ENCODE results near the gene ABCA1. TPM values are rescaled to one million over a fixed set of nuclear protein-coding genes. Genes with fewer than 3 reads are reported as not detected.
"Not testable (repeated sequence)": the region's sequence is repeated elsewhere in the genome, so short reads cannot be mapped to it uniquely, and the experiment has no call there.

Gene ABCA1
- total and polyA plus RNA-seq, 3 donors from 2014 or later = 8.5 to 57.9 (median 42.0) TPM

- H3K27ac ChIP-seq = no peak overlapping the region
- TF ChIP-seq CTCF (IDR thresholded peaks at IDR 0.05) (no peak), POLR2A (IDR thresholded peaks at IDR 0.05) (no peak)
These were observed 8.3 kb upstream of the ABCA1 start for GRCh38 chr9:104936291-104936690.

GRCh38 chr9:104935501-104935810 is 7.5 kb upstream of the ABCA1 start:
- H3K4me1 ChIP-seq; H3K27ac ChIP-seq; intact Hi-C loops (cut with DNase I; ENCODE audit: low total_unique reads); DNase-seq; H3K36me3 ChIP-seq (ENCODE audit: low read depth, missing control alignments); H3K4me3 ChIP-seq; H3K27me3 ChIP-seq; H3K9me3 ChIP-seq: not testable (repeated sequence)
- WGBS, 2 donors = 80 to 88% methylated on average over 7 of the region's 7 CpGs

More at GRCh38 chr9:104936291-104936690, 8.3 kb upstream of the ABCA1 start:
- Histone ChIP-seq H3K27me3 (no peaks in the 10 kb centered on the region), H3K4me3 (no peak overlapping the region), H3K4me1 (no peaks in the 10 kb centered on the region), H3K9me3 (no peaks in the 10 kb centered on the region), H3K36me3 (ENCODE audit: low read depth, missing control alignments) (no peaks in the 10 kb centered on the region)
- intact Hi-C loops (cut with DNase I; ENCODE audit: low total_unique reads) = no loop called here
- no peak for DNase-seq
- 50 to 69% methylated on average over 3 of the region's 3 CpGs for WGBS, 2 donors

GRCh38 chr9:104934691-104935500 is 6.9 kb upstream of the ABCA1 start:
- DNase-seq = no peak
- no peaks in the 10 kb centered on the region for H3K4me1 ChIP-seq
- intact Hi-C loops (cut with DNase I; ENCODE audit: low total_unique reads) = no loop called here
- H3K4me3 ChIP-seq = no peak overlapping the region
- H3K27ac ChIP-seq = no peak overlapping the region
- no peaks in the 10 kb centered on the region for H3K9me3 ChIP-seq
- WGBS, 2 donors = 70 to 74% methylated on average over 2 of the region's 2 CpGs
- no peaks in the 10 kb centered on the region for H3K27me3 ChIP-seq
- H3K36me3 ChIP-seq (ENCODE audit: low read depth, missing control alignments) = no peaks in the 10 kb centered on the region
- TF ChIP-seq CTCF (IDR thresholded peaks at IDR 0.05) (no peak), POLR2A (IDR thresholded peaks at IDR 0.05) (no peak)

- H3K4me1 ChIP-seq; H3K9me3 ChIP-seq; DNase-seq; H3K36me3 ChIP-seq (ENCODE audit: low read depth, missing control alignments); H3K27me3 ChIP-seq; H3K4me3 ChIP-seq; H3K27ac ChIP-seq; intact Hi-C loops (cut with DNase I; ENCODE audit: low total_unique reads): not testable (repeated sequence)
- 97 to 100% methylated on average over 2 of the region's 2 CpGs for WGBS, 2 donors
These were observed 5.1 kb upstream of the ABCA1 start for GRCh38 chr9:104933091-104933490.

- WGBS, 2 donors = 64 to 72% methylated on average over 4 of the region's 4 CpGs
- intact Hi-C loops (cut with DNase I; ENCODE audit: low total_unique reads) = no loop called here
- Histone ChIP-seq H3K36me3 (ENCODE audit: low read depth, missing control alignments) (no peaks in the 10 kb centered on the region), H3K9me3 (no peaks in the 10 kb centered on the region), H3K27me3 (no peaks in the 10 kb centered on the region), H3K4me3 (no peak overlapping the region), H3K4me1 (no peaks in the 10 kb centered on the region), H3K27ac (no peak overlapping the region)
- TF ChIP-seq POLR2A (IDR thresholded peaks at IDR 0.05) = no peak
- DNase-seq = no peak
These were observed 3.3 kb upstream of the ABCA1 start for GRCh38 chr9:104931256-104931655.

GRCh38 chr9:104927216-104927911 is 591 bp downstream of the ABCA1 start:
- peak; percentile 63 for DNase-seq

More at GRCh38 chr9:104927216-104927911, 591 bp downstream of the ABCA1 start:
- intact Hi-C loops (cut with DNase I; ENCODE audit: low total_unique reads) = loop anchor here (10.0 kb wide), 2 partner anchors 63 to 487 kb away; no protein-coding TSS in a partner anchor
- Histone ChIP-seq H3K27me3 (no peaks in the 10 kb centered on the region), H3K27ac (peak overlapping the region; percentile 75 to 83), H3K4me1 (peaks cover 8% of the 10 kb centered on the region), H3K4me3 (peak overlapping the region; percentile 80 to 87), H3K9me3 (no peaks in the 10 kb centered on the region), H3K36me3 (ENCODE audit: low read depth, missing control alignments) (no peaks in the 10 kb centered on the region)
- 0% methylated on average over 30 to 43 of the region's 44 CpGs for WGBS, 2 donors
- TF ChIP-seq CTCF (IDR thresholded peaks at IDR 0.05) = no peak
- no peak for TF ChIP-seq POLR2A (IDR thresholded peaks at IDR 0.05)
